NCI-H345 treated with DMSO at 0.1 percent for 48 hours (cell line): ENCODE measurements around the gene MUC4.
"Not testable (repeated sequence)": the region's sequence is repeated elsewhere in the genome, so short reads cannot be mapped to it uniquely, and the experiment has no call there.

Source experiments
- DNase-seq: peaks from one replicate; lab custom pipeline; 2025; ENCODE audit not compliant: unreplicated experiment; lab: John Stamatoyannopoulos, UW

Gene MUC4

GRCh38 chr3:195748661-195749060 is 63.1 kb downstream of the MUC4 start:
- DNase-seq = no peak

DNA sequence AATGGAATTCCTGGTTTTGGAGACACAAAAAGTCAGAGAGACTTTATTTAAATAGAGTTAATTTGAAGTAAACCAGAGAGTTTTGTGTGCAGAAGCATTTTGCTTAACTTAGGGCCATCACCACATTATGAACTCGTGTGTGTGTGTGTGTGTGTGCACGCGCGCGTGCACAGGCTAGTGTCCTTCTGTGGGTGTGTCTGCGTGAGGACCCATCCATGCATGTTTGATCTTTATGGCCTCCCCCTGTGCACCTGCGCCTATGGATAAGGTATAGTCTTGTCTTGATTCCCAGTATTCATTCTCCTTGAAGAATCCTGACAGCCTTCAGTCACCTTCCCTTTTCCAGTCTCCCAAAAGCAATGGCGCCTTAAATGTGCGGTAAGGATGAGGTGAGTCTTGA is 65.0 kb downstream of the MUC4 start:
- DNase-seq = no peak

DNA sequence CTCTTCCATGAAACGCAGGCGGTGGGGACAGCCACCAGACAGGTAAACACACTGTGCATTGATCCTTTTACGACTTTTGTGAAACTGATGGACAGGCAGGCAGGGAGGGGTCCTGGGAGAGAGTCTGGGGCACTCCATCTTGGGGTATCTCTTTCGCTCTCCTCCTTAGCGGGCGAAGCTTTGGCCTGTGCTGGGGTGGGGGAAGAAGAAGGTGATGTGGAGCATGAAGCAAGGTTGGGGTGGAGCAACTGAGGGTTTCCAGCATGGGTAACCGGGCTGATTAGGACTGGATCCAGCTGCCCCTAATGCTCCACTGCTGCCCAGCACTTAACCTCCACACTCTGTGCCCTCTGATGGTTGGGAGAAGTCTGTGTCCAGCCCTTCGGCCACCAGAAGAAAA is 65.4 kb downstream of the MUC4 start:
- DNase-seq = no peak

DNA sequence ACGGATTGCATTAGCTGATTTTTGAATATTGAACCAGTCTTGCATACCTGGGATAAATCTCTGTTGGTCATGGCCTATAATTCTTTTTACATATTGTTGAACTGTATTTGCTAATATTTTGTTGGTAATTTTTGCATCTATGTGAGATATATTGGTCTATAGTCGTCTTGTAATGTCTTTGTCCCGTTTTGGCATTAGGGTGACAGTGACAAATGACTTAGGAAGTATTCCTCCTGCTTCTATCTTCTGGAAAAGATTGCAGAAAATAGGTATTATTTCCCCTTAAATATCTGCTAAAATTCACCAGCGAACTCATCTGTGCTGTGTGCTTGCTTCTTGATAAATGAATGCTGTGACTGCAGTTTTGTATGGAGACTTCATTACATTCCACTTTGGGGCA is 67.3 kb downstream of the MUC4 start:
- no peak for DNase-seq

- DNase-seq = no peak
Observed at GRCh38 chr3:195739561-195740111, 72.1 kb downstream of the MUC4 start.

DNA sequence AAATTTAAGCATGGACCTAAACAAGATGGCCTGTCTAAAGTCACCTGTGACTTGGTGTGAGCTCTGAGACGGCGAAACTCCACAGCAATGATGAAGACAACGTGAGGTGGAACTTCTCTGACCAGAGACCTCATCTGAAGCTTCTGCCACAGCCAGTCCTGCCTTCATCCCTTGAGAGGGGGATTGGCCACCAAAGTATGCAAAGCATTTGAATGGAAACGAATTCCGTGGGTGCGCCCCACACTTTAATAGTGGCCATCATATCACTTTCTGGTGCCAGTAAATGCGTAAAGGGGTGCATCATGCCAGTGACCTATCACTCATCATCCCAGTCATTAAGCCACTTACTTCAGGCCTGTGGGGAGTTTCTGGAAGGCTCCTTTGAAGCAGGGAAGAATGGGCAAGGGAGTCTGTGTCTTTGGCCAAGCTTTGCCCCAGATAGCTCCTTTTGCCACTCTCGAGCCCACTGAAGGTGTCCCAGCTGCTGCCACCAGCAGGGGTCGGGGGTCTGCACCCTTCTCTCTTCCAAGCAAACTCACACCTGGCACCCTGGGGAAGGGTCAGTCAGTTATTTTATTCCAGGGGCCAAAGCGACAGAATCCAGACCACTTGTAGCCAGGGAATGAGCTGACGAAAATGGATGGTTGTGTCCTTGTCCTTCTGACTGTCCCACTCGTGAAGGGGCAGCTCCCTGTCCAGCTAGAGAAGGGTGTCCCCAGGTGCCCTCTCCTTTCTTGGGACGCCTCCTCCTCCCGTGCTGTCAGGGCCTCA is 73.3 kb downstream of the MUC4 start:
- no peak for DNase-seq

- DNase-seq = not testable (repeated sequence)
Observed at GRCh38 chr3:195737782-195738181, 73.9 kb downstream of the MUC4 start.

DNA sequence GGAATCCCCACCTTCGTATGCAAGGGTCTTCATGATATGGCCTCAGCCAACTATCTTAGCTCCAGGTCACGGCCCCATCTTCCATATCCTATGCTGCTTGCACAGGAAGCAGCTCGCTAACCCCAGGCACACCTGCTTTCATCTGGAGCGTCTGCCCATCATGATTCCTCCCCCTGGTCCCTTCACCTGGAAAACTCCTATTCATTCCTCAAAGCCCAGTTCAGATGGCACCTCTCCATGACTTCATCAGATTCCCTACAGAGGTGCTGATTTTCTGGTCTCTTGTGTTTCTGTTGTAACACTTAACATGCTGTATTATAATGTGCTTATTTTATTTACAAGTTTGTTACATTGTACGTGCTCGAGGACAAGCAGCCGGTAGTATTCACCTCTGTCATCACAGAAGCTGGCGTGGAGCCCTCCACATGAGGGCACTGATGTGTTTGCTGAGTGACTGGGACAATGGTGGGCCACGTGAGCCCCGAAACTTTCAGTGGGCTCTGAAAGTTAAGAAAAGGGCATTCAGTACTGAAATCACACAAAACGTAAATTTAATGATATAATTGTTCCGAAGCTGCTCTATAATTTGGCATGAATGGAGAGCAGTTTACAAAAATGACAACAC is 74.8 kb downstream of the MUC4 start:
- DNase-seq = no peak

GRCh38 chr3:195735036-195735695 is 76.6 kb downstream of the MUC4 start:
- no peak for DNase-seq

DNA sequence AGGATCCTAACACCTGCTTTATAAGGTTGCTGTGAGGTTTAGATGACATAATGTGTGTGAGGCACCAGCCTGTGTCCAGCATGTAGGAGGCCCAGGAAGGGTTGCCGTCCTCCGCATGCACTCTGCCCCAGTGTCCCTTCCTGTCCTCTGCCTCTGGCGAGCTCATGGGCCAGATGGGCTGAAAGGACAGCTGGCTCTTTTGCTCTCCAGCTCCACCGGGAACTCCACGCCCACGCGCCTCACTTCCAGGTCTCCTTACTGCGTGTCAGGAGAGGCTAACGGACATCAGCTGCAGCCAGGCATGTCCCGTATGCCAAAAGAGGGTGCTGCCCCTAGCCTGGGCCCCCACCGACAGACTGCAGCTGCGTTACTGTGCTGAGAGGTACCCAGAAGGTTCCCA is 78.8 kb downstream of the MUC4 start:
- DNase-seq = no peak

DNA sequence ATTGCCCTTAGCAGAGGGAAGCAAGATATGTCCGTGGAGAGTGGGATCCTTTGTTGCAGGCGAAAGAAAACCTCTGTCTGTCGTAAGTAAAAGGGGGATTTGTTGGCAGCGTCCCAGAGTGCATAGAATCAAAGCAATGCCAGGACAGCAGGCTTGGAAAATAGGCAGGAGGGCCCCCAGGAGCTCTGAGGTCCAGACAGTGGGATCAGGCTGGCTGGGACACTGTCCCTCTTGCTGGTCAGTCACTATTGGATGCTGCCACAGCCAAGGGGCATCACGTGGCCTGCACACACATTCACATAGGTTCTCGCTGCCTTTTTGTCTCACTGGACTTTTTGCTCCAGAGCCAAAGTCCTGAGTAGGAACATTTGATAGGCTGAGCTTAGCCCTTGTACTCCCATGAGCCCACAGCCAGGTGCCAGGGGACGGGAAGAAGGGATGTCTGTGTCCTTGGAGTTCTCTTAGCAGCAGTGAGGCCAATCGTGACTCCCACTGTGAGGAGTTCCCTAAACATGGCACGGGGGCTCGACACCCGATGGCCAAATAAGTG is 80.3 kb downstream of the MUC4 start:
- no peak for DNase-seq

- no peak for DNase-seq
Observed at GRCh38 chr3:195729476-195730251, 82.1 kb downstream of the MUC4 start.

DNA sequence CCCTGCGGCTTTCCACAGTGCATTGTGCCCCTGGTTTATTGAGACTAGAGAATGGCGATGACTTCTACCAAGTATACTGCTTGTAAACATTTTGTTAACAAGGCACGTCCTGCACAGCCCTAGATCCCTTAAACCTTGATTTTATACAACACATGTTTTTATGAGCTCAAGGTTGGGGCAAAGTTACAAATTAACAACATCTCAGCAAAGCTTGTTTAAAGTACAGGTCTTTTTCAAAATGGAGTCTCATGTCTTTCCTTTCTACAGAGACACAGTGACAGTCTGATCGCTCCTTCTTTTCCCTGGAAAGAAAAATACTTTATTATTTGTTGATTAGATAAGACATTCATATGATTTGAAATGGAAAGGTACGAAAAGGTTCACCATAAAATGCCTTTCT is 82.9 kb downstream of the MUC4 start:
- not testable (repeated sequence) for DNase-seq

DNA sequence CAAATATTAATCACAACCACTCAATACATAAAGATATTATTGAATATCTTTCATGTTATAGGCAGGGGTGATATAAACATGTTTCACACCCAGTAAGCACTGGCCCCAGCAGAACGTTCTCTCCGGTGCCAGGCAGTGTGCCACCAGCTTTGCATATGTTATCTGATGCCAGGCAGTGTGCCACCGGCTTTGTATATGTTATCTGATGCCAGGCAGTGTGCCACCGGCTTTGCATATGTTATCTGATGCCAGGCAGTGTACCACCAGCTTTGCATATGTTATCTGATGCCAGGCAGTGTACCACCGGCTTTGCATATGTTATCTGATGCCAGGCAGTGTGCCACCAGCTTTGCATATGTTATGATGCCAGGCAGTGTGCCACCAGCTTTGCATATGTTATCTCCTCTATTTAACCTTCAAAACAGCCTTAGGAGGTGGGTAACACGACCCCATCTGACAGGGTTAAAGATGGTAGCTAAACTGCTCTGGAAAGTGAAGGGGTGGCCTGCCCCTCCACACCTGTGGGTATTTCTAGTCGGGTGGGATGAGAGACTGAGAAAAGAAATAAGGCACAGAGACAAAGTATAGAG is 84.0 kb downstream of the MUC4 start:
- no peak for DNase-seq

- DNase-seq = not testable (repeated sequence)
Observed at GRCh38 chr3:195725916-195726740, 85.6 kb downstream of the MUC4 start.

DNA sequence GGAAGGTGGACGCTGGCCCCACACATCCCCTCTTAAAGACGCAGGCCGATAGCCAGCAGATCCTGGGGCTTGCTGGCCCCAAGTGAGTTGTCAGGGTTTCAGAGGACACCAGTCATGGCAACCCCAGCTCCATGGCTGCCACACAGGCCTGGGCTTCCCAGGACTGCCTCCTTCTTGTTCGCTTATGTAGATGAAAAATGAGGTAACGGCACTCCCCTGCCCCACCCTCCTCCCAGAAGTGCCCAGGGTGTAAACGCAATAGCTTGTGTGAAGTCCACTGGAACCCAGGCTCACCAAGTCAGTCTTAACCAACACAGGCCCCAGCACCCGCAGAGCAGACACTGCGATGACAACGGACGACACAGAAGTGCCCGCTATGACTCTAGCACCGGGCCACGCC is 87.4 kb downstream of the MUC4 start:
- DNase-seq = not testable (repeated sequence)

- not testable (repeated sequence) for DNase-seq
Observed at GRCh38 chr3:195722996-195723345, 88.8 kb downstream of the MUC4 start.

- DNase-seq = not testable (repeated sequence)
Observed at GRCh38 chr3:195722139-195722995, 89.4 kb downstream of the MUC4 start.
